Vagina (tissue), 2 donors: ENCODE data around the gene SCGB2B2. TPM values are rescaled to one million over a fixed set of nuclear protein-coding genes. Genes with fewer than 3 reads are reported as not detected.

Experiments used
- DNase-seq, 2 donors: peaks; one replicate each; pipeline ENCODE4 v3.0.0-alpha.2; 2017; ENCODE audit errors: extremely low spot score in 2 of 2
- H3K27ac ChIP-seq: fragments of 200-600 bp; sonication (generic); one replicate; pipeline ENCODE4 v1.5.1; 2019
- H3K27me3 ChIP-seq: fragments of 200-600 bp; sonication (generic); one replicate; pipeline ENCODE4 v1.5.1; 2019
- H3K36me3 ChIP-seq, 2 donors: fragments of 200-600 bp; sonication (generic); one replicate each; pipeline ENCODE4 v1.5.1; 2017 to 2019
- H3K4me1 ChIP-seq: fragments of 200-600 bp; sonication (generic); one replicate; pipeline ENCODE4 v1.5.1; 2019
- H3K4me3 ChIP-seq, 2 donors: fragments of 200-600 bp; sonication (generic); 1 replicate in 1 of 2; 2 replicates in 1 of 2; pipeline ENCODE4 v1.5.1; 2016 to 2019
- H3K9me3 ChIP-seq: fragments of 200-600 bp; sonication (generic); one replicate; pipeline ENCODE4 v1.5.1; 2019
- POLR2A ChIP-seq, 2 donors: fragments of 450-650 bp; IDR thresholded peaks; one replicate each; pipeline ENCODE4 v1.6.1; 2017; ENCODE audit warnings: antibody characterized with exemption in 2 of 2, mild to moderate bottlenecking in 2 of 2, moderate library complexity in 2 of 2
- POLR2AphosphoS5 ChIP-seq, 2 donors: sonication (generic); formaldehyde crosslinking; IDR thresholded peaks; one replicate each; pipeline ENCODE4 v1.9.0; 2017; ENCODE audit warnings: antibody characterized with exemption in 2 of 2, mild to moderate bottlenecking in 2 of 2, low read depth in 1 of 2; ENCODE audit not compliant: insufficient read depth in 1 of 2
- intact Hi-C: fragments of 100-400 bp; cut with DNase I; formaldehyde crosslinking; loops from one replicate; pipeline ENCODE4 v1.15.1; 2023
- total RNA-seq: library from RNA; depleted of rRNA; stranded (reverse); fragments of >200 nt; gene quantifications from one replicate; pipeline ENCODE4 v1.2.3, GENCODE V29; 2016
- TF ChIP-seq, protein P1 (sequence below), 3 experiments: fragments of 450-650 bp in 2 of 3; fragments of 200-600 bp in 1 of 3; sonication (generic) in 1 of 3; IDR thresholded peaks; one replicate each; pipeline ENCODE4 v1.5.1; 2017 to 2019; ENCODE audit warnings: antibody characterized with exemption in 3 of 3, mild to moderate bottlenecking in 2 of 3, moderate library complexity in 2 of 3

SCGB2B2 gene
- total RNA-seq, 1 donor from 2014 or later, result 0.49 TPM

- no peaks in the 10 kb centered on the region for H3K9me3 ChIP-seq
- intact Hi-C loops, result no loop called here
- H3K4me1 ChIP-seq, result no peaks in the 10 kb centered on the region
- H3K27me3 ChIP-seq, result no peaks in the 10 kb centered on the region
- H3K27ac ChIP-seq, result no peak overlapping the region
- H3K4me3 ChIP-seq, result no peak overlapping the region
- TF ChIP-seq POLR2AphosphoS5 (IDR thresholded peaks at IDR 0.05; ENCODE audit: insufficient read depth in 1 of 2, low read depth in 1 of 2), result no peak
- H3K36me3 ChIP-seq, result no peaks in the 10 kb centered on the region
- DNase-seq, result no peak
Observed at GRCh38 chr19:34651747-34652146, 25.2 kb downstream of the SCGB2B2 start.

DNA sequence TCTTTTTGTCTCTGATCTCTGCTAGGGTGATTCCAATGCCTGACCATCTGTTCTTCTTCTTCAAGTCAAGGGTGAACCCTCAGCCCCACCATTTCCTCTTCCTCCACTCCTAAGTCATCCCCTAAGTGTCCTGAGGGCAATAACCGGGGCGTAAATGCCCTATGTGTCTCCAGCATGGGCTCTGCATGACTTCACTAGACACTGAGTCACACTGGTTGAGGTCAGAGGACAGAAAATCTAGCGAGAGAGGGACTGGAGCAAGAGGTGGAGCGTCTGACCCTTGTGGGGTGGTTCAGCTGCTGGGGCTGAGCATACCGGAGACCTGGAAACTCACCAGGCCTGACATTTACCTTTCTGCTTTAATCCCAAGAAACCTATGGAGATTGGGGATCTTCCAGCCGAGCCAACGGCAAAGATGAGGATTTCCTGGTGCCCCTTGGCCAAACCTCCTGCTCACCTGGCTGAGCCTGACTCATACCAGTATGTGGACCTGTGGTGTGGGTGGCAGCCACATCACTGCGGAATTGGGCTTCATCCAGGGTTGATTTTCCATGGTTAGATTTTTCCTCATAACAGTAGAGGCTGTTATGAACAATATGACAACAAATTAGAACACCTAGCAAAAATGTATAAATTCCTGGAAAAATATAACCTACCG lies 26.9 kb downstream of the SCGB2B2 start:
- TF ChIP-seq POLR2A (IDR thresholded peaks at IDR 0.05) (no peak), POLR2AphosphoS5 (IDR thresholded peaks at IDR 0.05; ENCODE audit: insufficient read depth in 1 of 2, low read depth in 1 of 2) (no peak)
- TF ChIP-seq, protein P1, sequence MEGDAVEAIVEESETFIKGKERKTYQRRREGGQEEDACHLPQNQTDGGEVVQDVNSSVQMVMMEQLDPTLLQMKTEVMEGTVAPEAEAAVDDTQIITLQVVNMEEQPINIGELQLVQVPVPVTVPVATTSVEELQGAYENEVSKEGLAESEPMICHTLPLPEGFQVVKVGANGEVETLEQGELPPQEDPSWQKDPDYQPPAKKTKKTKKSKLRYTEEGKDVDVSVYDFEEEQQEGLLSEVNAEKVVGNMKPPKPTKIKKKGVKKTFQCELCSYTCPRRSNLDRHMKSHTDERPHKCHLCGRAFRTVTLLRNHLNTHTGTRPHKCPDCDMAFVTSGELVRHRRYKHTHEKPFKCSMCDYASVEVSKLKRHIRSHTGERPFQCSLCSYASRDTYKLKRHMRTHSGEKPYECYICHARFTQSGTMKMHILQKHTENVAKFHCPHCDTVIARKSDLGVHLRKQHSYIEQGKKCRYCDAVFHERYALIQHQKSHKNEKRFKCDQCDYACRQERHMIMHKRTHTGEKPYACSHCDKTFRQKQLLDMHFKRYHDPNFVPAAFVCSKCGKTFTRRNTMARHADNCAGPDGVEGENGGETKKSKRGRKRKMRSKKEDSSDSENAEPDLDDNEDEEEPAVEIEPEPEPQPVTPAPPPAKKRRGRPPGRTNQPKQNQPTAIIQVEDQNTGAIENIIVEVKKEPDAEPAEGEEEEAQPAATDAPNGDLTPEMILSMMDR (IDR thresholded peaks at IDR 0.05), result no peak
- no peak overlapping the region for H3K4me3 ChIP-seq
- no peak overlapping the region for H3K27ac ChIP-seq
- DNase-seq, result no peak
- no peaks in the 10 kb centered on the region for H3K27me3 ChIP-seq
- intact Hi-C loops, result no loop called here
- H3K4me1 ChIP-seq, result no peaks in the 10 kb centered on the region
- H3K36me3 ChIP-seq, result no peaks in the 10 kb centered on the region
- H3K9me3 ChIP-seq, result no peaks in the 10 kb centered on the region

GRCh38 chr19:34645551-34645950 lies 31.4 kb downstream of the SCGB2B2 start:
- H3K4me1 ChIP-seq, result no peaks in the 10 kb centered on the region
- TF ChIP-seq POLR2AphosphoS5 (IDR thresholded peaks at IDR 0.05; ENCODE audit: insufficient read depth in 1 of 2, low read depth in 1 of 2) (no peak), POLR2A (IDR thresholded peaks at IDR 0.05) (no peak)
- TF ChIP-seq, protein P1 (IDR thresholded peaks at IDR 0.05), result no peak
- H3K9me3 ChIP-seq, result no peaks in the 10 kb centered on the region
- H3K27me3 ChIP-seq, result no peaks in the 10 kb centered on the region
- DNase-seq, result no peak
- H3K36me3 ChIP-seq, result no peaks in the 10 kb centered on the region
- intact Hi-C loops, result no loop called here
- H3K4me3 ChIP-seq, result no peak overlapping the region
- no peak overlapping the region for H3K27ac ChIP-seq

DNA sequence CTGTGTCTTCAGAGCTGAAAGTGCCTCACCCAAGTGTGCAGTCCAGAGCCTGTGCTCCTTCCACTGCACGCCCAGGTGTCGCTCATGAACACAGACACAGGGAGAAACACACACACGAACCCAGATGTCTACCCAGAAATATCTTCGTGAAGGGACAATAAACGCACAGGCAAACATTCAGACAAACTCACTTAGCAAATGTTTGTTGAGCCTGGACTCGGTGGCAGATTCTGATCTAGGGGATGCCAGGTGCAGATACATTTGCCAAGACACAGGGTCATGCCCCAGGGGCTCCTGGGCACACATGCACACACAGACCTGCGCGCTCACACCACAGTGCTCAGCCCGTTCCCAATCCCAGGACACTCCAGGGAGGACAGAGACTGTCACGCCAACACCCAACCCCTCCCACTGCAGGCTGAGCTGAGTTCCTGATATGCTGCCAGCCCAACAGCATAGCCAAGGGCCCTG lies 31.9 kb downstream of the SCGB2B2 start:
- no peaks in the 10 kb centered on the region for H3K36me3 ChIP-seq
- intact Hi-C loops, result no loop called here
- TF ChIP-seq, protein P1 (IDR thresholded peaks at IDR 0.05), result no peak
- TF ChIP-seq POLR2AphosphoS5 (IDR thresholded peaks at IDR 0.05; ENCODE audit: insufficient read depth in 1 of 2, low read depth in 1 of 2), result no peak
- no peak for TF ChIP-seq POLR2A (IDR thresholded peaks at IDR 0.05)
- H3K27ac ChIP-seq, result no peak overlapping the region
- H3K4me1 ChIP-seq, result no peaks in the 10 kb centered on the region
- H3K27me3 ChIP-seq, result no peaks in the 10 kb centered on the region
- no peak for DNase-seq
- H3K9me3 ChIP-seq, result no peaks in the 10 kb centered on the region
- no peak overlapping the region for H3K4me3 ChIP-seq

- no peaks in the 10 kb centered on the region for H3K36me3 ChIP-seq
- DNase-seq, result no peak
- TF ChIP-seq, protein P1 (IDR thresholded peaks at IDR 0.05), result no peak
- TF ChIP-seq POLR2AphosphoS5 (IDR thresholded peaks at IDR 0.05; ENCODE audit: insufficient read depth in 1 of 2, low read depth in 1 of 2) (no peak), POLR2A (IDR thresholded peaks at IDR 0.05) (no peak)
- no peak overlapping the region for H3K4me3 ChIP-seq
- intact Hi-C loops, result no loop called here
- H3K27ac ChIP-seq, result no peak overlapping the region
- no peaks in the 10 kb centered on the region for H3K27me3 ChIP-seq
- no peaks in the 10 kb centered on the region for H3K4me1 ChIP-seq
- no peaks in the 10 kb centered on the region for H3K9me3 ChIP-seq
Observed at GRCh38 chr19:34642241-34642640, 34.7 kb downstream of the SCGB2B2 start.
